Measurements from ENCODE around the gene GPR87.

Gene GPR87

GRCh38 chr3:151318313-151318712, 1.7 kb upstream of the GPR87 start:
- H3K9ac ChIP-seq (ENCODE audit: low read length): no peak overlapping the region
- H4K20me1 ChIP-seq (ENCODE audit: insufficient read depth, low read length): no peaks in the 10 kb centered on the region
- no peaks in the 10 kb centered on the region for H3K9me2 ChIP-seq (ENCODE audit: low read depth, low read length)
- H3K4me1 ChIP-seq (ENCODE audit: insufficient read depth, low read length, severe bottlenecking): no peaks in the 10 kb centered on the region
- no peak overlapping the region for H3K27ac ChIP-seq (ENCODE audit: low read depth, low read length, poor library complexity, severe bottlenecking)
- H3K36me3 ChIP-seq (ENCODE audit: insufficient read depth, low read length): no peaks in the 10 kb centered on the region
- TF ChIP-seq EZH2 (IDR thresholded peaks at IDR 0.05; ENCODE audit: borderline replicate concordance, low read length): no peak
- no peak for TF ChIP-seq CTCF (IDR thresholded peaks at IDR 0.05; ENCODE audit: low read length)
- no peaks in the 10 kb centered on the region for H3K27me3 ChIP-seq (ENCODE audit: insufficient read depth, low read length)
- no peak overlapping the region for H2AFZ ChIP-seq (ENCODE audit: low read length)
- no peaks in the 10 kb centered on the region for H3F3A ChIP-seq (ENCODE audit: insufficient read depth, low read length)
- H3K9me3 ChIP-seq (ENCODE audit: low read length): no peaks in the 10 kb centered on the region
- no peak overlapping the region for H3K4me2 ChIP-seq (ENCODE audit: low read length)
- H3K4me3 ChIP-seq (ENCODE audit: low read depth, low read length, poor library complexity, severe bottlenecking): no peak overlapping the region
- no peaks in the 10 kb centered on the region for H3K79me2 ChIP-seq (ENCODE audit: insufficient read depth, low read length)

- no peaks in the 10 kb centered on the region for H3F3A ChIP-seq (ENCODE audit: insufficient read depth, low read length)
- TF ChIP-seq CTCF (IDR thresholded peaks at IDR 0.05; ENCODE audit: low read length) (no peak), EZH2 (IDR thresholded peaks at IDR 0.05; ENCODE audit: borderline replicate concordance, low read length) (no peak)
- no peaks in the 10 kb centered on the region for H3K36me3 ChIP-seq (ENCODE audit: insufficient read depth, low read length)
- H3K27me3 ChIP-seq (ENCODE audit: insufficient read depth, low read length): no peaks in the 10 kb centered on the region
- H3K9me3 ChIP-seq (ENCODE audit: low read length): no peaks in the 10 kb centered on the region
- no peak overlapping the region for H3K4me3 ChIP-seq (ENCODE audit: low read depth, low read length, poor library complexity, severe bottlenecking)
- no peak overlapping the region for H3K4me2 ChIP-seq (ENCODE audit: low read length)
- no peak overlapping the region for H3K27ac ChIP-seq (ENCODE audit: low read depth, low read length, poor library complexity, severe bottlenecking)
- no peaks in the 10 kb centered on the region for H4K20me1 ChIP-seq (ENCODE audit: insufficient read depth, low read length)
- H2AFZ ChIP-seq (ENCODE audit: low read length): no peak overlapping the region
- H3K9me2 ChIP-seq (ENCODE audit: low read depth, low read length): no peaks in the 10 kb centered on the region
- H3K79me2 ChIP-seq (ENCODE audit: insufficient read depth, low read length): no peaks in the 10 kb centered on the region
- no peaks in the 10 kb centered on the region for H3K4me1 ChIP-seq (ENCODE audit: insufficient read depth, low read length, severe bottlenecking)
- no peak overlapping the region for H3K9ac ChIP-seq (ENCODE audit: low read length)
These were observed 774 bp downstream of the GPR87 start for GRCh38 chr3:151315846-151316245.

GRCh38 chr3:151315136-151315535, 1.5 kb downstream of the GPR87 start:
- Histone ChIP-seq H3K27me3 (ENCODE audit: insufficient read depth, low read length) (no peaks in the 10 kb centered on the region), H2AFZ (ENCODE audit: low read length) (no peak overlapping the region), H3K4me2 (ENCODE audit: low read length) (no peak overlapping the region), H3K4me3 (ENCODE audit: low read depth, low read length, poor library complexity, severe bottlenecking) (no peak overlapping the region), H3K79me2 (ENCODE audit: insufficient read depth, low read length) (no peaks in the 10 kb centered on the region), H3K4me1 (ENCODE audit: insufficient read depth, low read length, severe bottlenecking) (no peaks in the 10 kb centered on the region), H3K9ac (ENCODE audit: low read length) (no peak overlapping the region), H3K9me3 (ENCODE audit: low read length) (no peaks in the 10 kb centered on the region), H3K9me2 (ENCODE audit: low read depth, low read length) (no peaks in the 10 kb centered on the region), H3K36me3 (ENCODE audit: insufficient read depth, low read length) (no peaks in the 10 kb centered on the region), H3F3A (ENCODE audit: insufficient read depth, low read length) (no peaks in the 10 kb centered on the region), H4K20me1 (ENCODE audit: insufficient read depth, low read length) (no peaks in the 10 kb centered on the region), H3K27ac (ENCODE audit: low read depth, low read length, poor library complexity, severe bottlenecking) (no peak overlapping the region)
- no peak for TF ChIP-seq EZH2 (IDR thresholded peaks at IDR 0.05; ENCODE audit: borderline replicate concordance, low read length)
- TF ChIP-seq CTCF (IDR thresholded peaks at IDR 0.05; ENCODE audit: low read length): no peak

Data from OCI-LY1 (cell line).